ENCODE measurements around the gene SAMD4B. TPM values are rescaled to one million over a fixed set of nuclear protein-coding genes. Genes with fewer than 3 reads are reported as not detected.
A peak's percentile ranks its signal among the peaks of the same experiment; 100 is the strongest.

The SAMD4B gene
- total RNA-seq, 4 donors from 2014 or later, result 60.7 to 102 (median 77.1) TPM

- no peaks in the 10 kb centered on the region for H3K9me3 ChIP-seq
- peaks cover 0 to 3% (median 0%) of the 10 kb centered on the region in 4 donors for H3K36me3 ChIP-seq
Measured at GRCh38 chr19:39347332-39348164, 5.3 kb downstream of the SAMD4B start.

GRCh38 chr19:39349326-39349725, 7.1 kb downstream of the SAMD4B start:
- Histone ChIP-seq H3K27me3 (no peaks in the 10 kb centered on the region), H3K4me3 (no peak overlapping the region), H3K36me3 (peaks cover 0 to 5% (median 4%) of the 10 kb centered on the region in 4 donors), H3K27ac (no peak overlapping the region), H3K9me3 (no peaks in the 10 kb centered on the region), H3K4me1 (peaks cover 0 to 26% (median 11%) of the 10 kb centered on the region in 4 donors)
- TF ChIP-seq POLR2AphosphoS5 (IDR thresholded peaks at IDR 0.05), result no peak
- no peak for TF ChIP-seq EP300 (IDR thresholded peaks at IDR 0.05; ENCODE audit: low read depth)
- TF ChIP-seq, protein P1, sequence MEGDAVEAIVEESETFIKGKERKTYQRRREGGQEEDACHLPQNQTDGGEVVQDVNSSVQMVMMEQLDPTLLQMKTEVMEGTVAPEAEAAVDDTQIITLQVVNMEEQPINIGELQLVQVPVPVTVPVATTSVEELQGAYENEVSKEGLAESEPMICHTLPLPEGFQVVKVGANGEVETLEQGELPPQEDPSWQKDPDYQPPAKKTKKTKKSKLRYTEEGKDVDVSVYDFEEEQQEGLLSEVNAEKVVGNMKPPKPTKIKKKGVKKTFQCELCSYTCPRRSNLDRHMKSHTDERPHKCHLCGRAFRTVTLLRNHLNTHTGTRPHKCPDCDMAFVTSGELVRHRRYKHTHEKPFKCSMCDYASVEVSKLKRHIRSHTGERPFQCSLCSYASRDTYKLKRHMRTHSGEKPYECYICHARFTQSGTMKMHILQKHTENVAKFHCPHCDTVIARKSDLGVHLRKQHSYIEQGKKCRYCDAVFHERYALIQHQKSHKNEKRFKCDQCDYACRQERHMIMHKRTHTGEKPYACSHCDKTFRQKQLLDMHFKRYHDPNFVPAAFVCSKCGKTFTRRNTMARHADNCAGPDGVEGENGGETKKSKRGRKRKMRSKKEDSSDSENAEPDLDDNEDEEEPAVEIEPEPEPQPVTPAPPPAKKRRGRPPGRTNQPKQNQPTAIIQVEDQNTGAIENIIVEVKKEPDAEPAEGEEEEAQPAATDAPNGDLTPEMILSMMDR (IDR thresholded peaks at IDR 0.05), result no peak
- TF ChIP-seq POLR2A (IDR thresholded peaks at IDR 0.05), result no peak
- intact Hi-C loops (cut with DNase I; ENCODE audit: low total_unique reads) (loop anchor here (10.0 kb wide), 1 partner anchor 185 kb away; the partner anchor contains the start of gene EID2B), in situ Hi-C loops (cut with MboI; ENCODE audit: low pct_ligation_motif_present in 1 of 4, low pct_unique_long_range_greater_than_20kb in 1 of 4, low sequenced_read_pairs in 3 of 4) (loop anchor here in 2 of 4 donors (10.0 to 25.0 kb wide), 2 partner anchors 45 to 188 kb away; partner anchors contain the start of genes EID2 (in 2 of the 2), EID2B (in 2 of the 2), MED29 (in 1 of the 2) and PAF1 (in 1 of the 2))
- WGBS, 2 donors (ENCODE audit: low coverage in 1 of 2), result 83 to 96% methylated on average over 3 to 4 of the region's 4 CpGs
- DNase-seq, result no peak

More at GRCh38 chr19:39347332-39348164, 5.3 kb downstream of the SAMD4B start:
- H3K27ac ChIP-seq, result no peak overlapping the region
- TF ChIP-seq POLR2AphosphoS5 (IDR thresholded peaks at IDR 0.05) (no peak), EP300 (IDR thresholded peaks at IDR 0.05; ENCODE audit: low read depth) (no peak), POLR2A (IDR thresholded peaks at IDR 0.05) (no peak)
- TF ChIP-seq, protein P1 (IDR thresholded peaks at IDR 0.05), result no peak
- in situ Hi-C loops (cut with MboI; ENCODE audit: low pct_ligation_motif_present in 1 of 4, low pct_unique_long_range_greater_than_20kb in 1 of 4, low sequenced_read_pairs in 3 of 4) (loop anchor here in 2 of 4 donors (10.0 to 25.0 kb wide), 2 partner anchors 47 to 190 kb away; partner anchors contain the start of genes EID2 (in 2 of the 2), EID2B (in 2 of the 2), MED29 (in 1 of the 2) and PAF1 (in 1 of the 2)), intact Hi-C loops (cut with DNase I; ENCODE audit: low total_unique reads) (loop anchor here (10.0 kb wide), 1 partner anchor 187 kb away; the partner anchor contains the start of gene EID2B)
- H3K4me3 ChIP-seq, result no peak overlapping the region
- DNase-seq, result no peak
- H3K27me3 ChIP-seq, result no peaks in the 10 kb centered on the region
- H3K4me1 ChIP-seq, result peaks cover 11 to 42% (median 22%) of the 10 kb centered on the region in 4 donors
- WGBS, 2 donors (ENCODE audit: low coverage in 1 of 2), result 82% methylated on average over 4 of the region's 4 CpGs; no CpG with 5 or more reads in 1 of the 2 donors

GRCh38 chr19:39350156-39350555, 7.9 kb downstream of the SAMD4B start:
- in situ Hi-C loops (cut with MboI; ENCODE audit: low pct_ligation_motif_present in 1 of 4, low pct_unique_long_range_greater_than_20kb in 1 of 4, low sequenced_read_pairs in 3 of 4) (no loop called here), intact Hi-C loops (cut with DNase I; ENCODE audit: low total_unique reads) (no loop called here)
- H3K27me3 ChIP-seq, result no peaks in the 10 kb centered on the region
- WGBS, 2 donors (ENCODE audit: low coverage in 1 of 2), result 97 to 100% methylated on average over 3 of the region's 3 CpGs
- no peaks in the 10 kb centered on the region for H3K9me3 ChIP-seq
- peaks cover 0 to 18% (median 8%) of the 10 kb centered on the region in 4 donors for H3K4me1 ChIP-seq
- H3K4me3 ChIP-seq, result no peak overlapping the region
- TF ChIP-seq, protein P1 (IDR thresholded peaks at IDR 0.05), result no peak
- TF ChIP-seq POLR2AphosphoS5 (IDR thresholded peaks at IDR 0.05) (no peak), EP300 (IDR thresholded peaks at IDR 0.05; ENCODE audit: low read depth) (no peak), POLR2A (IDR thresholded peaks at IDR 0.05) (no peak)
- no peak for DNase-seq
- H3K36me3 ChIP-seq, result peaks cover 0 to 14% (median 8%) of the 10 kb centered on the region in 4 donors
- H3K27ac ChIP-seq, result no peak overlapping the region

GRCh38 chr19:39351537-39352064, 9.4 kb downstream of the SAMD4B start:
- 63% methylated on average over 4 of the region's 4 CpGs; no CpG with 5 or more reads in 1 of the 2 donors for WGBS, 2 donors (ENCODE audit: low coverage in 1 of 2)
- Histone ChIP-seq H3K36me3 (peaks cover 0 to 28% (median 16%) of the 10 kb centered on the region in 4 donors), H3K4me1 (peaks cover 0 to 9% (median 3%) of the 10 kb centered on the region in 4 donors), H3K27ac (peak overlapping the region in 2 of 4 donors; percentile 16 to 44), H3K4me3 (no peak overlapping the region), H3K27me3 (no peaks in the 10 kb centered on the region), H3K9me3 (no peaks in the 10 kb centered on the region)
- TF ChIP-seq EP300 (IDR thresholded peaks at IDR 0.05; ENCODE audit: low read depth) (no peak), POLR2AphosphoS5 (IDR thresholded peaks at IDR 0.05) (no peak), POLR2A (IDR thresholded peaks at IDR 0.05) (no peak)
- TF ChIP-seq, protein P1 (IDR thresholded peaks at IDR 0.05), result no peak
- no peak for DNase-seq
- intact Hi-C loops (cut with DNase I; ENCODE audit: low total_unique reads), result no loop called here
- in situ Hi-C loops (cut with MboI; ENCODE audit: low pct_ligation_motif_present in 1 of 4, low pct_unique_long_range_greater_than_20kb in 1 of 4, low sequenced_read_pairs in 3 of 4), result no loop called here
